HepG2 (cell line): ENCODE measurements around the gene SLC35F6. TPM values are rescaled to one million over a fixed set of nuclear protein-coding genes. Genes with fewer than 3 reads are reported as not detected.
A peak's percentile ranks its signal among the peaks of the same experiment; 100 is the strongest.

ENCODE experiments used
- ATF3 ChIP-seq: sonication (generic); formaldehyde crosslinking; IDR thresholded peaks from 2 replicates; pipeline ENCODE4 v1.4.0; 2020; ENCODE audit warnings: missing genetic modification reagents
- DMAP1 ChIP-seq: IDR thresholded peaks from 2 replicates; pipeline ENCODE4 v1.6.1; 2016
- ESRRA ChIP-seq: sonication (generic); formaldehyde crosslinking; IDR thresholded peaks from 2 replicates; pipeline ENCODE4 v1.5.1; 2020; ENCODE audit warnings: mild to moderate bottlenecking, low read depth, missing genetic modification reagents
- HNF1A ChIP-seq, 2 experiments: sonication (generic) in 1 of 2; formaldehyde crosslinking in 1 of 2; IDR thresholded peaks; 2 replicates each; pipeline versions ENCODE4 v1.4.0 to v1.6.1; 2016 to 2020; ENCODE audit warnings: borderline replicate concordance in 1 of 2, low read depth in 1 of 2, mild to moderate bottlenecking in 1 of 2, missing genetic modification reagents in 1 of 2
- HNF1B ChIP-seq: sonication (generic); formaldehyde crosslinking; IDR thresholded peaks from 2 replicates; pipeline ENCODE4 v1.5.1; 2020; ENCODE audit warnings: mild to moderate bottlenecking, moderate library complexity, missing genetic modification reagents
- PAX8 ChIP-seq: sonication (generic); formaldehyde crosslinking; IDR thresholded peaks from 2 replicates; pipeline ENCODE4 v1.8.0; 2022; ENCODE audit warnings: mild to moderate bottlenecking, missing genetic modification reagents, borderline replicate concordance
- STAT5B ChIP-seq: sonication (generic); formaldehyde crosslinking; IDR thresholded peaks from 2 replicates; pipeline ENCODE4 v1.4.0; 2020; ENCODE audit warnings: missing genetic modification reagents
- TBX2 ChIP-seq: sonication (generic); formaldehyde crosslinking; IDR thresholded peaks from 2 replicates; pipeline ENCODE4 v1.5.0; 2020; ENCODE audit warnings: missing genetic modification reagents, mild to moderate bottlenecking, borderline replicate concordance
- THAP9 ChIP-seq: sonication (generic); formaldehyde crosslinking; IDR thresholded peaks from 2 replicates; pipeline ENCODE4; 2020; ENCODE audit warnings: missing genetic modification reagents, mild to moderate bottlenecking, borderline replicate concordance
- XRCC5 ChIP-seq: fragments of 200-400 bp; formaldehyde crosslinking; optimal IDR thresholded peaks from 2 replicates; pipeline ENCODE3; 2017; ENCODE audit warnings: mild to moderate bottlenecking, low read length
- ZNF18 ChIP-seq: sonication (generic); formaldehyde crosslinking; IDR thresholded peaks from 2 replicates; pipeline ENCODE4 v1.8.0; 2022; ENCODE audit warnings: mild to moderate bottlenecking, missing genetic modification reagents; ENCODE audit not compliant: insufficient replicate concordance
- ZNF317 ChIP-seq: sonication (generic); formaldehyde crosslinking; IDR thresholded peaks from 2 replicates; pipeline ENCODE4 v1.5.0; 2020; ENCODE audit warnings: mild to moderate bottlenecking, missing genetic modification reagents
- ZNF704 ChIP-seq: sonication (generic); formaldehyde crosslinking; IDR thresholded peaks from 2 replicates; pipeline ENCODE4 v1.8.1; 2023; ENCODE audit warnings: mild to moderate bottlenecking, inconsistent platforms, moderate library complexity, missing genetic modification reagents, borderline replicate concordance
- ZNF747 ChIP-seq: sonication (generic); formaldehyde crosslinking; IDR thresholded peaks from 2 replicates; pipeline ENCODE4 v1.8.1; 2023; ENCODE audit warnings: missing genetic modification reagents, mild to moderate bottlenecking, borderline replicate concordance
- ZNF788 ChIP-seq: sonication (generic); formaldehyde crosslinking; IDR thresholded peaks from 2 replicates; pipeline ENCODE4 v1.5.0; 2020; ENCODE audit warnings: mild to moderate bottlenecking, missing genetic modification reagents, borderline replicate concordance
- polyA plus RNA-seq, 8 experiments: library from polyadenylated mRNA; depleted of rRNA in 3 of 8; stranded (reverse) in 7 of 8; unstranded in 1 of 8; fragments of >200 nt; fragmentation: Illumina TruSeq in 4 of 8; extraction: Trizol in 4 of 8; gene quantifications; 2 replicates each; pipeline versions ENCODE4 v1.2.1 to v1.2.3, GENCODE V29; 2011 to 2016; ENCODE audit warnings: low read depth in 4 of 8, missing spikeins in 1 of 8, mixed read lengths in 1 of 8; ENCODE audit not compliant: insufficient read depth in 1 of 8
- total RNA-seq, 5 experiments: library from RNA; depleted of rRNA; stranded (reverse); fragments of >200 nt; fragmentation: Illumina TruSeq; extraction: Trizol; gene quantifications; 2 replicates each; pipeline ENCODE4 v1.2.3, GENCODE V29; 2016; ENCODE audit warnings: low read depth in 1 of 5

SLC35F6 gene
- total and polyA plus RNA-seq, 2 of the 13 experiments (the other 11 are each of a cell fraction or from before 2014, with no cell fraction given): 15.2 to 21.2 TPM

GRCh38 chr2:26757873-26758789 is 6.0 kb upstream of the SLC35F6 start (continued):
- TF ChIP-seq ZNF18 (CRISPR knock-in tag) (no peak), STAT5B (CRISPR knock-in tag) (no peak), ATF3 (peak; percentile 95), HNF1B (peak; percentile 38), TBX2 (CRISPR knock-in tag) (no peak), XRCC5 (no peak), HNF1A (IDR thresholded peaks at IDR 0.05; ENCODE audit: low read depth) (no peak), HNF1A (CRISPR knock-in tag; IDR thresholded peaks at IDR 0.05; ENCODE audit: borderline replicate concordance) (no peak; the same call in 1 of the 2 replicates), ESRRA (CRISPR knock-in tag) (no peak), ZNF317 (CRISPR knock-in tag) (no peak), ZNF788 (no peak), ZNF747 (no peak), DMAP1 (no peak), PAX8 (CRISPR knock-in tag) (no peak), ZNF704 (CRISPR knock-in tag) (no peak), THAP9 (no peak)
